Stomach (tissue), 4 donors: ENCODE results near the gene EGFR.

Experiments
- CTCF ChIP-seq, 7 experiments: fragments of 450-650 bp in 4 of 7; fragments of 200-600 bp in 3 of 7; sonication (generic) in 3 of 7; IDR thresholded peaks; one replicate each; pipeline ENCODE4 v1.5.1; 2016 to 2019; ENCODE audit warnings: antibody characterized with exemption in 7 of 7, control low read depth in 2 of 7, mild to moderate bottlenecking in 1 of 7
- EP300 ChIP-seq: sonication (generic); formaldehyde crosslinking; IDR thresholded peaks from one replicate; pipeline ENCODE4 v1.6.1; 2017; ENCODE audit warnings: antibody characterized with exemption
- POLR2AphosphoS5 ChIP-seq, 3 donors: sonication (generic); formaldehyde crosslinking; IDR thresholded peaks; one replicate each; pipeline ENCODE4 v1.6.1; 2016; ENCODE audit warnings: antibody characterized with exemption in 3 of 3

GRCh38 chr7:55198634-55199392 is 180.0 kb downstream of the EGFR start:
- TF ChIP-seq POLR2AphosphoS5 (IDR thresholded peaks at IDR 0.05) (no peak), CTCF (IDR thresholded peaks at IDR 0.05) (no peak), EP300 (no peak)
